Gastroesophageal sphincter (tissue), 4 donors: ENCODE data around the gene ZNF417. TPM values are rescaled to one million over a fixed set of nuclear protein-coding genes. Genes with fewer than 3 reads are reported as not detected.
A peak's percentile ranks its signal among the peaks of the same experiment; 100 is the strongest.

ENCODE experiments used
- ATAC-seq: fragments of 150-250 bp; one replicate; pipeline ENCODE4 v1.9.1; 2016; ENCODE audit warnings: mild to moderate bottlenecking, moderate library complexity
- H3K27ac ChIP-seq, 4 donors: fragments of 200-600 bp; sonication (generic) in 3 of 4; 1 replicate in 3 of 4; 2 replicates in 1 of 4; pipeline ENCODE4 v1.5.1; 2016 to 2019
- H3K27me3 ChIP-seq: fragments of 200-600 bp; sonication (generic); one replicate; pipeline ENCODE4 v1.5.1; 2019
- H3K36me3 ChIP-seq, 2 donors: fragments of 200-600 bp; sonication (generic); one replicate each; pipeline ENCODE4 v1.5.1; 2019; ENCODE audit warnings: control low read depth in 1 of 2
- H3K4me1 ChIP-seq, 3 donors: fragments of 200-600 bp; sonication (generic); 1 replicate in 2 of 3; 2 replicates in 1 of 3; pipeline ENCODE4 v1.5.1; 2016 to 2019; ENCODE audit warnings: control low read depth in 2 of 3
- H3K4me3 ChIP-seq, 2 donors: fragments of 200-600 bp; sonication (generic); one replicate each; pipeline ENCODE4 v1.5.1; 2019; ENCODE audit warnings: mild to moderate bottlenecking in 1 of 2, moderate library complexity in 1 of 2
- H3K9me3 ChIP-seq, 3 donors: fragments of 200-600 bp; sonication (generic); one replicate each; pipeline ENCODE4 v1.5.1; 2017 to 2019; ENCODE audit warnings: control low read depth in 2 of 3
- CTCF ChIP-seq, 4 experiments: fragments of 200-600 bp in 2 of 4; fragments of 450-650 bp in 2 of 4; sonication (generic) in 1 of 4; IDR thresholded peaks; one replicate each; pipeline ENCODE4 v1.5.1; 2017 to 2019; ENCODE audit warnings: antibody characterized with exemption in 4 of 4, mild to moderate bottlenecking in 2 of 4, moderate library complexity in 2 of 4
- EP300 ChIP-seq: sonication (generic); formaldehyde crosslinking; IDR thresholded peaks from one replicate; pipeline ENCODE4 v1.6.1; 2017; ENCODE audit warnings: antibody characterized with exemption, mild to moderate bottlenecking
- POLR2A ChIP-seq, 2 donors: fragments of 450-650 bp; IDR thresholded peaks; one replicate each; pipeline ENCODE4 v1.6.1; 2017; ENCODE audit warnings: antibody characterized with exemption in 2 of 2, mild to moderate bottlenecking in 2 of 2, moderate library complexity in 1 of 2
- POLR2AphosphoS5 ChIP-seq: sonication (generic); formaldehyde crosslinking; IDR thresholded peaks from one replicate; pipeline ENCODE4 v1.6.1; 2017; ENCODE audit warnings: antibody characterized with exemption
- WGBS, 2 donors: methylation state at CpG; one replicate each; pipeline ENCODE4 v1.1.5; 2018; ENCODE audit warnings: low coverage in 1 of 2; 5-methylcytosine and 5-hydroxymethylcytosine counted together
- total RNA-seq, 4 donors: library from RNA; depleted of rRNA; stranded (reverse); fragments of >200 nt; gene quantifications; one replicate each; pipeline ENCODE4 v1.1.0, GENCODE V29; 2016

Gene ZNF417
- total RNA-seq, 4 donors from 2014 or later, result 13.9 to 29.3 (median 16.0) TPM

GRCh38 chr19:57941593-57941992 is 25.2 kb upstream of the ZNF417 start:
- Histone ChIP-seq H3K27me3 (no peaks in the 10 kb centered on the region), H3K27ac (no peak overlapping the region), H3K4me3 (no peak overlapping the region), H3K4me1 (peaks cover 1 to 13% (median 6%) of the 10 kb centered on the region in 3 donors), H3K9me3 (peaks cover 0 to 92% (median 0%) of the 10 kb centered on the region in 3 donors), H3K36me3 (peaks cover 2 to 92% of the 10 kb centered on the region in 2 donors)
- ATAC-seq, result no peak
- TF ChIP-seq POLR2A (IDR thresholded peaks at IDR 0.05) (no peak), EP300 (no peak), CTCF (IDR thresholded peaks at IDR 0.05) (no peak), POLR2AphosphoS5 (no peak)
- WGBS, 2 donors, result 100% methylated on average over 3 of the region's 3 CpGs

GRCh38 chr19:57935731-57936130 is 19.3 kb upstream of the ZNF417 start:
- H3K27me3 ChIP-seq, result no peaks in the 10 kb centered on the region
- ATAC-seq, result no peak
- H3K27ac ChIP-seq, result peak overlapping the region in 1 of 4 donors; percentile 85
- peaks cover 0 to 89% (median 0%) of the 10 kb centered on the region in 3 donors for H3K9me3 ChIP-seq
- WGBS, 2 donors, result 78 to 82% methylated on average over 12 of the region's 12 CpGs
- TF ChIP-seq POLR2A (IDR thresholded peaks at IDR 0.05) (no peak), CTCF (IDR thresholded peaks at IDR 0.05) (no peak), EP300 (no peak), POLR2AphosphoS5 (no peak)
- H3K36me3 ChIP-seq, result peaks cover 0 to 70% of the 10 kb centered on the region in 2 donors
- no peak overlapping the region for H3K4me3 ChIP-seq
- H3K4me1 ChIP-seq, result peaks cover 0 to 16% (median 3%) of the 10 kb centered on the region in 3 donors

GRCh38 chr19:57934820-57935665 is 18.7 kb upstream of the ZNF417 start, which contains the start of gene ZNF418:
TSS of gene ZNF418 (minus strand) at chr19:57935402. CDS start at chr19:57933822, 1,580 bp downstream.
- WGBS, 2 donors, result 2 to 3% methylated on average over 13 to 36 of the region's 54 CpGs
- peaks cover 0 to 16% (median 3%) of the 10 kb centered on the region in 3 donors for H3K4me1 ChIP-seq
- peak within 1 kb of the TSS; percentile 51 to 78 for H3K4me3 ChIP-seq
- ATAC-seq, result peak; percentile 85
- peaks cover 0 to 70% of the 10 kb centered on the region in 2 donors for H3K36me3 ChIP-seq
- H3K27ac ChIP-seq, result peak within 1 kb of the TSS; percentile 22 to 86 (median 86)
- H3K9me3 ChIP-seq, result peaks cover 0 to 89% (median 0%) of the 10 kb centered on the region in 3 donors
- no peaks in the 10 kb centered on the region for H3K27me3 ChIP-seq
- TF ChIP-seq POLR2A (IDR thresholded peaks at IDR 0.05), result no peak
- TF ChIP-seq POLR2AphosphoS5, result peak; percentile 10

GRCh38 chr19:57927587-57927986 is 11.2 kb upstream of the ZNF417 start:
- Histone ChIP-seq H3K27me3 (no peaks in the 10 kb centered on the region), H3K4me3 (no peak overlapping the region), H3K36me3 (peaks cover 0 to 93% of the 10 kb centered on the region in 2 donors), H3K9me3 (peaks cover 0 to 91% (median 3%) of the 10 kb centered on the region in 3 donors), H3K4me1 (no peaks in the 10 kb centered on the region), H3K27ac (no peak overlapping the region)
- ATAC-seq, result no peak
- 95 to 100% methylated on average over 2 to 4 of the region's 4 CpGs for WGBS, 2 donors
- TF ChIP-seq POLR2AphosphoS5 (no peak), EP300 (no peak), POLR2A (IDR thresholded peaks at IDR 0.05) (no peak), CTCF (IDR thresholded peaks at IDR 0.05) (no peak)

GRCh38 chr19:57914531-57914930 is 1.9 kb downstream of the ZNF417 start:
- 81 to 93% methylated on average over 2 to 3 of the region's 3 CpGs for WGBS, 2 donors
- Histone ChIP-seq H3K27me3 (no peaks in the 10 kb centered on the region), H3K27ac (no peak overlapping the region), H3K36me3 (peaks cover 0 to 55% of the 10 kb centered on the region in 2 donors), H3K4me1 (peaks cover 0 to 17% (median 9%) of the 10 kb centered on the region in 3 donors), H3K9me3 (peaks cover 0 to 35% (median 0%) of the 10 kb centered on the region in 3 donors), H3K4me3 (no peak overlapping the region)
- no peak for ATAC-seq
- TF ChIP-seq POLR2A (IDR thresholded peaks at IDR 0.05) (no peak), EP300 (no peak), CTCF (IDR thresholded peaks at IDR 0.05) (no peak), POLR2AphosphoS5 (no peak)
